H1 (cell line): ENCODE data around the gene RASGEF1C.

Source experiments
- EZH2 ChIP-seq: fragments of 200-600 bp; sonication (generic); IDR thresholded peaks from 2 replicates; pipeline ENCODE4 v1.7.1; 2012; ENCODE audit warnings: low read depth, mild to moderate bottlenecking, moderate library complexity, low read length, inconsistent platforms; ENCODE audit not compliant: severe bottlenecking
- SP1 ChIP-seq: IDR thresholded peaks from 2 replicates; pipeline ENCODE4 v1.6.1; 2011; ENCODE audit warnings: low read depth, low read length
- TF ChIP-seq, protein P1 (sequence below), 3 experiments: IDR thresholded peaks; 1 replicate in 2 of 3; 2 replicates in 1 of 3; pipeline versions ENCODE4 v1.5.1 to v1.6.1; 2011; ENCODE audit warnings: low read length in 3 of 3, mild to moderate bottlenecking in 3 of 3, inconsistent platforms in 2 of 3, low read depth in 1 of 3, moderate library complexity in 1 of 3; ENCODE audit not compliant: insufficient read depth in 1 of 3; ENCODE audit errors: control extremely low read depth in 1 of 3

DNA sequence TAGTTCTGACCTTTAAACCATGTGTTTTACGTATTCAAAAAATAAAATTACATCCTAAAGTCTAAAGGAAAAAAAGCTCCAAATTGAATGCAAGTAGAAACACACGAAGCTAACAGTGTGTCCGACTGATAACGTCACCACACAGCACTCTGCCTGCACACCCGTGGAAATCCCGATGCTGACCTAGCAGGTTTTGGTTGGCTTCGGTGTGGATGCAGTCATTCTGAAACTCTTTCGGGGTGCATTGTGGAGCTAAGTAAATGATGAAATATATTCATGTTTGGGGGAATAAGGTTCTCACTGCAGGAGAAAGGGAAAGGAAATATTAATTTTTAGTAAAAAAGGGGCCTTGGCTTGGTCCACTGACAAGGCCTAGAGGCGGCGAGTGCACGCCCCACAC, 2.0 kb downstream of the RASGEF1C start:
- TF ChIP-seq, protein P1, sequence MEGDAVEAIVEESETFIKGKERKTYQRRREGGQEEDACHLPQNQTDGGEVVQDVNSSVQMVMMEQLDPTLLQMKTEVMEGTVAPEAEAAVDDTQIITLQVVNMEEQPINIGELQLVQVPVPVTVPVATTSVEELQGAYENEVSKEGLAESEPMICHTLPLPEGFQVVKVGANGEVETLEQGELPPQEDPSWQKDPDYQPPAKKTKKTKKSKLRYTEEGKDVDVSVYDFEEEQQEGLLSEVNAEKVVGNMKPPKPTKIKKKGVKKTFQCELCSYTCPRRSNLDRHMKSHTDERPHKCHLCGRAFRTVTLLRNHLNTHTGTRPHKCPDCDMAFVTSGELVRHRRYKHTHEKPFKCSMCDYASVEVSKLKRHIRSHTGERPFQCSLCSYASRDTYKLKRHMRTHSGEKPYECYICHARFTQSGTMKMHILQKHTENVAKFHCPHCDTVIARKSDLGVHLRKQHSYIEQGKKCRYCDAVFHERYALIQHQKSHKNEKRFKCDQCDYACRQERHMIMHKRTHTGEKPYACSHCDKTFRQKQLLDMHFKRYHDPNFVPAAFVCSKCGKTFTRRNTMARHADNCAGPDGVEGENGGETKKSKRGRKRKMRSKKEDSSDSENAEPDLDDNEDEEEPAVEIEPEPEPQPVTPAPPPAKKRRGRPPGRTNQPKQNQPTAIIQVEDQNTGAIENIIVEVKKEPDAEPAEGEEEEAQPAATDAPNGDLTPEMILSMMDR (IDR thresholded peaks at IDR 0.05; ENCODE audit: control extremely low read depth in 1 of 3, insufficient read depth in 1 of 3, low read depth in 1 of 3, low read length in 3 of 3), result no peak
- TF ChIP-seq SP1 (no peak), EZH2 (no peak)
